Glomerular endothelial cell (primary cell): ENCODE results near the gene ELF1. TPM values are rescaled to one million over a fixed set of nuclear protein-coding genes. Genes with fewer than 3 reads are reported as not detected.
"Not testable (repeated sequence)": the region's sequence is repeated elsewhere in the genome, so short reads cannot be mapped to it uniquely, and the experiment has no call there.

Experiments used
- DNase-seq: peaks from one replicate; pipeline ENCODE4 v3.0.0-alpha.2; 2011; ENCODE audit warnings: low read depth, low spot score; ENCODE audit errors: extremely low read depth
- total RNA-seq: library from RNA; depleted of rRNA; stranded (reverse); fragments of >200 nt; gene quantifications from 2 replicates; pipeline ENCODE4 v1.2.3, GENCODE V29; 2015

The ELF1 gene
- total RNA-seq, 1 donor from 2014 or later = 63.6 TPM

- DNase-seq = no peak
These were observed 72.6 kb downstream of the ELF1 start for GRCh38 chr13:40946485-40946884.

GRCh38 chr13:40943073-40943472, 76.0 kb downstream of the ELF1 start:
- DNase-seq = no peak

GRCh38 chr13:40941581-40941980, 77.5 kb downstream of the ELF1 start:
- DNase-seq = no peak

GRCh38 chr13:40940841-40941240, 78.3 kb downstream of the ELF1 start:
- no peak for DNase-seq

GRCh38 chr13:40933508-40934204, 85.5 kb downstream of the ELF1 start:
- DNase-seq = no peak

- no peak for DNase-seq
These were observed 86.9 kb downstream of the ELF1 start for GRCh38 chr13:40932252-40932651.

GRCh38 chr13:40931719-40932118, 87.4 kb downstream of the ELF1 start:
- no peak for DNase-seq

GRCh38 chr13:40929883-40930282, 89.2 kb downstream of the ELF1 start:
- DNase-seq = not testable (repeated sequence)

- no peak for DNase-seq
These were observed 90.1 kb downstream of the ELF1 start for GRCh38 chr13:40928980-40929379.

- DNase-seq = no peak
These were observed 91.2 kb downstream of the ELF1 start for GRCh38 chr13:40927929-40928328.

GRCh38 chr13:40923867-40924266, 95.2 kb downstream of the ELF1 start:
- DNase-seq = no peak

GRCh38 chr13:40922437-40923040, 96.6 kb downstream of the ELF1 start:
- DNase-seq = no peak

GRCh38 chr13:40920826-40921225, 98.3 kb downstream of the ELF1 start:
- DNase-seq = no peak

- not testable (repeated sequence) for DNase-seq
These were observed 99.2 kb downstream of the ELF1 start for GRCh38 chr13:40919901-40920300.

GRCh38 chr13:40916207-40916998, 102.7 kb downstream of the ELF1 start:
- no peak for DNase-seq

- DNase-seq = not testable (repeated sequence)
These were observed 104.3 kb downstream of the ELF1 start for GRCh38 chr13:40914863-40915262.

- no peak for DNase-seq
These were observed 107.8 kb downstream of the ELF1 start for GRCh38 chr13:40911341-40911740.

GRCh38 chr13:40910324-40911050, 108.6 kb downstream of the ELF1 start:
- no peak for DNase-seq

- DNase-seq = not testable (repeated sequence)
These were observed 109.4 kb downstream of the ELF1 start for GRCh38 chr13:40909541-40910200.

GRCh38 chr13:40908546-40908945, 110.6 kb downstream of the ELF1 start:
- no peak for DNase-seq

- DNase-seq = not testable (repeated sequence)
These were observed 118.1 kb downstream of the ELF1 start for GRCh38 chr13:40901032-40901431.
